Measurements from ENCODE around the gene BCL11A. TPM values are rescaled to one million over a fixed set of nuclear protein-coding genes. Genes with fewer than 3 reads are reported as not detected.

Gene BCL11A
- total RNA-seq, 4 donors from 2014 or later, result 1.5 to 8.8 (median 3.2) TPM

- Histone ChIP-seq H3K4me1 (no peaks in the 10 kb centered on the region), H3K9me3 (no peaks in the 10 kb centered on the region), H3K27ac (no peak overlapping the region), H3K36me3 (no peaks in the 10 kb centered on the region), H3K4me3 (no peak overlapping the region), H3K27me3 (no peaks in the 10 kb centered on the region)
- no peak for TF ChIP-seq CTCF (IDR thresholded peaks at IDR 0.05)
- no peak for DNase-seq
- intact Hi-C loops (cut with DNase I; ENCODE audit: low total_unique reads), result no loop called here
Measured at GRCh38 chr2:60440079-60440766, 113.2 kb downstream of the BCL11A start.

- H3K4me1 ChIP-seq, result no peaks in the 10 kb centered on the region
- no peak overlapping the region for H3K27ac ChIP-seq
- H3K27me3 ChIP-seq, result no peaks in the 10 kb centered on the region
- intact Hi-C loops (cut with DNase I; ENCODE audit: low total_unique reads), result no loop called here
- no peak for DNase-seq
- no peak overlapping the region for H3K4me3 ChIP-seq
- no peaks in the 10 kb centered on the region for H3K36me3 ChIP-seq
- no peak for TF ChIP-seq POLR2A (IDR thresholded peaks at IDR 0.05)
- TF ChIP-seq CTCF (IDR thresholded peaks at IDR 0.05), result no peak
- H3K9me3 ChIP-seq, result no peaks in the 10 kb centered on the region
Measured at GRCh38 chr2:60439219-60439974, 114.1 kb downstream of the BCL11A start.

DNA sequence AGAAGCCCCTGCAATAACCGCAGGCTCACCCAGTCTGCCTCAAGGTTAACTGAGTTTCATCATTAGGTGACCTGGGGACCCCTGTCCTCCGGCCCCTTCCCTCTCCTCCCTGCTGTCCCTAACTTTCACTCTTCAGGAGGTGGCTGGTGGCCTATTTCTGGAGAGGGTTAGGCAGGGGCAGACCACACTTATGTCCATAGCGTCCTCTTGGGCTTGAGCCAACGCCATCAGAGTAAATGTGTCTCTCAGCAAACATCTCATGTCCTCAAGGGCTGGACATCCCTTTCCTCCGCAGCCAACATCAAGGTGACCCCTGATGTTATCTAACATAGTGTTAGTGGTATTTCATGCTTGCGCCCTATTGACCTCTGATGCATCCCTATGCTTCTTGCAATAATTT is 114.8 kb downstream of the BCL11A start:
- Histone ChIP-seq H3K27me3 (no peaks in the 10 kb centered on the region), H3K4me1 (no peaks in the 10 kb centered on the region), H3K4me3 (no peak overlapping the region), H3K36me3 (no peaks in the 10 kb centered on the region), H3K27ac (no peak overlapping the region), H3K9me3 (no peaks in the 10 kb centered on the region)
- intact Hi-C loops (cut with DNase I; ENCODE audit: low total_unique reads), result no loop called here
- TF ChIP-seq CTCF (IDR thresholded peaks at IDR 0.05) (no peak), POLR2A (IDR thresholded peaks at IDR 0.05) (no peak)
- no peak for DNase-seq

- TF ChIP-seq CTCF (IDR thresholded peaks at IDR 0.05), result no peak
- no peaks in the 10 kb centered on the region for H3K36me3 ChIP-seq
- intact Hi-C loops (cut with DNase I; ENCODE audit: low total_unique reads), result no loop called here
- no peaks in the 10 kb centered on the region for H3K27me3 ChIP-seq
- DNase-seq, result no peak
- H3K9me3 ChIP-seq, result no peaks in the 10 kb centered on the region
- no peak overlapping the region for H3K4me3 ChIP-seq
- no peaks in the 10 kb centered on the region for H3K4me1 ChIP-seq
- no peak overlapping the region for H3K27ac ChIP-seq
Measured at GRCh38 chr2:60438131-60438530, 115.3 kb downstream of the BCL11A start.

DNA sequence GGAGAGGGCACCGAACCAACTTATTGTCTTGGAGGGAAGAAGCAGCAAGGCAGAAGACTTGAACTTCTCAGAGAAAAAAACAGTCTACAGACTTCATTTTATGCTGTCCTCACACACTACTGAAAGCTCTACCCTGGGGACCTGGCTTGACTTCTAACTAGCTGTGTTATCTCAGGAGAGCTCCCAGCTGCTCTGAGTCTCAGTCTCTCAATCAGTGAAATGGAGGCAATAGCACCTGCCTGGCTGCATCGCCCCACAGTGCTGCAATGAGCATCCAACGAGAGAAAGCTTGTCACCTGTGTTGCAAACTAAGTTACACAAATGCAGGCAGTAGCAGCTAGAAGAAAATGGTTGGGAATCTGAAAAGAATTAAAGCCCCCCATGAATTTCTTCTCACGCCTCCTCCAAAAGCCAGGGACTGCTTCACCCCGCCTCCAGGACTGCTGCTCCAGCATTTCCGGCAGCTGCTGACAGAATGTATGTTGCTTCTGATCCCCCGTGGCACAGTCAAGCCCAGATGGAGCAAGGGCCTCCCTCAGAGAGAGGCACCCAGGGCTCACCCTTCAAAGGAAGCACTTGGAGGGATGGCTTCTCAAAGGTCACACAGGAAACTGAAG is 116.3 kb downstream of the BCL11A start:
- no peaks in the 10 kb centered on the region for H3K9me3 ChIP-seq
- no peak for TF ChIP-seq POLR2A (IDR thresholded peaks at IDR 0.05)
- TF ChIP-seq CTCF (IDR thresholded peaks at IDR 0.05), result no peak
- H3K27me3 ChIP-seq, result no peaks in the 10 kb centered on the region
- no peak for DNase-seq
- intact Hi-C loops (cut with DNase I; ENCODE audit: low total_unique reads), result no loop called here
- no peak overlapping the region for H3K4me3 ChIP-seq
- H3K27ac ChIP-seq, result no peak overlapping the region
- no peaks in the 10 kb centered on the region for H3K4me1 ChIP-seq
- H3K36me3 ChIP-seq, result no peaks in the 10 kb centered on the region
